ENCODE data around the gene SLC6A7. TPM values are rescaled to one million over a fixed set of nuclear protein-coding genes. Genes with fewer than 3 reads are reported as not detected.

Gene SLC6A7
- polyA plus RNA-seq (2012; rRNA removed) = not detected in 2 replicates
- polyA plus RNA-seq (2012; cell fraction: cytosol; rRNA removed) = not detected in 2 replicates
- polyA plus RNA-seq (2012; cell fraction: nucleus; rRNA removed) = 0.04 and 0.08 TPM in 2 replicates

- ChIA-PET POLR2A (no interaction called here), CTCF (interaction anchor here (0.8 to 2.0 kb wide), 6 partner anchors 8 to 145 kb away, joined by 3 to 7 read pairs (median 4); no protein-coding TSS in a partner anchor)
- Histone ChIP-seq H2AFZ (ENCODE audit: low read depth) (no peak within 1 kb of the TSS), H3K79me2 (ENCODE audit: insufficient read depth) (no peaks in the 10 kb centered on the region), H3K27ac (ENCODE audit: low read depth in 2 of 2, low read length in 1 of 2) (no peak within 1 kb of the TSS), H3K9ac (no peak within 1 kb of the TSS), H3K4me2 (peak within 1 kb of the TSS; percentile 41; the same call in 1 of the 2 replicates), H4K20me1 (ENCODE audit: insufficient read depth) (no peaks in the 10 kb centered on the region), H3K4me3 (ENCODE audit: low read depth in 2 of 2, low read length in 1 of 2) (peak within 1 kb of the TSS in 1 of 2 experiments; percentile 30; a peak in 2 of 4 replicates), H3K9me2 (no peaks in the 10 kb centered on the region), H3K36me3 (replicated peaks in 1 of 2; ENCODE audit: control insufficient read depth in 1 of 2, insufficient read depth in 2 of 2, low read length in 1 of 2) (no peaks in the 10 kb centered on the region), H3K27me3 (ENCODE audit: insufficient read depth) (peaks cover 39% of the 10 kb centered on the region), H3F3A (replicated peaks; ENCODE audit: insufficient read depth) (no peaks in the 10 kb centered on the region), H3K9me3 (no peaks in the 10 kb centered on the region), H3K4me1 (ENCODE audit: control insufficient read depth in 1 of 2, insufficient read depth in 2 of 2, low read depth in 1 of 2, low read length in 1 of 2) (peaks cover 0 to 4% of the 10 kb centered on the region in 2 experiments; a peak in 1 of 4 replicates)
- WGBS (ENCODE audit: low lambda C conversion rate) = 21% methylated on average over 12 of the region's 58 CpGs
- no peak for TF ChIP-seq EZH2phosphoT487 (IDR thresholded peaks at IDR 0.05; ENCODE audit: borderline replicate concordance, low read depth)
- no peak for TF ChIP-seq POLR2AphosphoS5 (IDR thresholded peaks at IDR 0.05; ENCODE audit: low read depth, low read length)
- TF ChIP-seq YY1 (IDR thresholded peaks at IDR 0.05; ENCODE audit: low read depth) = no peak
- TF ChIP-seq GATA2 (CRISPR knock-in tag; IDR thresholded peaks at IDR 0.05) = no peak
- no peak for TF ChIP-seq CHD2 (IDR thresholded peaks at IDR 0.05; ENCODE audit: low read length, partially characterized antibody)
- no peak for TF ChIP-seq MEF2A (IDR thresholded peaks at IDR 0.05; ENCODE audit: borderline replicate concordance, low read depth)
- TF ChIP-seq EP300 (IDR thresholded peaks at IDR 0.05; ENCODE audit: borderline replicate concordance in 1 of 2, low read depth in 1 of 2, low read length in 1 of 2) = no peak
- no peak for TF ChIP-seq SIN3A (IDR thresholded peaks at IDR 0.05; ENCODE audit: borderline replicate concordance, low read depth, low read length)
- no peak for TF ChIP-seq CTCF (IDR thresholded peaks at IDR 0.05)
- TF ChIP-seq ELF1 (IDR thresholded peaks at IDR 0.05) = no peak
- TF ChIP-seq TEAD4 (IDR thresholded peaks at IDR 0.05; ENCODE audit: borderline replicate concordance, insufficient read depth) = no peak
- no peak for TF ChIP-seq RAD21 (IDR thresholded peaks at IDR 0.05; ENCODE audit: low read length)
- no peak for TF ChIP-seq TAF1 (IDR thresholded peaks at IDR 0.05; ENCODE audit: borderline replicate concordance, low read depth, low read length)
- TF ChIP-seq FOSL2 (IDR thresholded peaks at IDR 0.05; ENCODE audit: borderline replicate concordance, low read depth) = no peak
- TF ChIP-seq RCOR1 (IDR thresholded peaks at IDR 0.05; ENCODE audit: low read length) = no peak
- DNase-seq = peak; percentile 84
Measured at GRCh38 chr5:150189728-150190502, at the start of gene SLC6A7. Gene SLC6A7, plus strand, starts transcription at chr5:150190062. Its CDS starts 266 bp downstream, at chr5:150190328.
